IMR-90 (cell line): ENCODE data around the gene CORO1A. TPM values are rescaled to one million over a fixed set of nuclear protein-coding genes. Genes with fewer than 3 reads are reported as not detected.

ENCODE experiments used
- ATAC-seq: fragments of 200-7000 bp; cut with Tn5 transposase; 2 replicates; pipeline ENCODE4 v1.9.1; 2020; ENCODE audit warnings: low read depth, mild to moderate bottlenecking, moderate library complexity
- BruUV-seq: library from RNA; stranded (reverse); fragments of 400-500 nt; replicated peaks from 2 replicates; lab custom pipeline; 2021; lab: Mats Ljungman, UMichigan
- CTCF ChIA-PET: fragments of 300-600 bp; formaldehyde crosslinking; extraction: SDS; loops from one replicate; lab custom pipeline; 2021; ENCODE audit warnings: antibody characterized with exemption; lab: Yijun Ruan, JAX
- POLR2A ChIA-PET: fragments of 300-600 bp; sonication (Branson Sonifier 250); formaldehyde crosslinking; loops from one replicate; lab custom pipeline; 2022; ENCODE audit warnings: antibody characterized with exemption; ENCODE audit not compliant: unreplicated experiment; lab: Charles Lee
- DNase-seq: peaks from one replicate; pipeline ENCODE4 v3.0.0; 2013
- H2AFZ ChIP-seq: replicated peaks from 2 replicates; pipeline ENCODE3; 2013; ENCODE audit warnings: low read length, mild to moderate bottlenecking; ENCODE audit not compliant: poor library complexity
- H2AK5ac ChIP-seq: 2 replicates; pipeline ENCODE4 v1.6.1; 2013; ENCODE audit warnings: low read depth, low read length, inconsistent platforms
- H2AK9ac ChIP-seq: replicated peaks from 2 replicates; pipeline ENCODE3; 2013; ENCODE audit warnings: mild to moderate bottlenecking, low read depth, low read length, moderate library complexity; ENCODE audit not compliant: poor library complexity
- H2BK120ac ChIP-seq: 2 replicates; pipeline ENCODE4 v1.6.1; 2013; ENCODE audit warnings: low read depth, low read length, inconsistent platforms
- H2BK15ac ChIP-seq: 3 replicates; pipeline ENCODE4 v1.6.1; 2013; ENCODE audit warnings: low read depth, low read length, inconsistent platforms
- H2BK20ac ChIP-seq: 2 replicates; pipeline ENCODE4 v1.6.1; 2013; ENCODE audit warnings: low read depth, mild to moderate bottlenecking, inconsistent platforms, low read length, moderate library complexity
- H2BK5ac ChIP-seq: 2 replicates; pipeline ENCODE4 v1.6.1; 2013; ENCODE audit warnings: mild to moderate bottlenecking, low read depth, low read length, inconsistent platforms; ENCODE audit not compliant: poor library complexity, severe bottlenecking
- H3K14ac ChIP-seq: replicated peaks from 2 replicates; pipeline ENCODE4 v1.6.1; 2013; ENCODE audit warnings: low read depth, low read length, inconsistent platforms
- H3K18ac ChIP-seq: 2 replicates; pipeline ENCODE4 v1.6.1; 2013; ENCODE audit warnings: low read depth, low read length, control low read depth
- H3K23ac ChIP-seq: 2 replicates; pipeline ENCODE4 v1.6.1; 2013; ENCODE audit warnings: low read depth, low read length, inconsistent platforms
- H3K27ac ChIP-seq: 2 replicates; pipeline ENCODE4 v1.5.1; 2013; ENCODE audit warnings: mild to moderate bottlenecking, control low read depth, low read length; ENCODE audit not compliant: insufficient read depth
- H3K27me3 ChIP-seq: 2 replicates; pipeline ENCODE4 v1.6.1; 2013; ENCODE audit warnings: low read length; ENCODE audit not compliant: control insufficient read depth, insufficient read depth
- H3K36me3 ChIP-seq: 2 replicates; pipeline ENCODE4 v1.6.1; 2013; ENCODE audit warnings: low read length, mixed read lengths; ENCODE audit not compliant: control insufficient read depth, insufficient read depth
- H3K4ac ChIP-seq: 2 replicates; pipeline ENCODE4 v1.6.1; 2013; ENCODE audit warnings: low read depth, low read length, inconsistent platforms
- H3K4me1 ChIP-seq: 2 replicates; pipeline ENCODE4 v1.6.1; 2013; ENCODE audit warnings: low read length, mixed read lengths; ENCODE audit not compliant: control insufficient read depth, insufficient read depth
- H3K4me2 ChIP-seq: 2 replicates; pipeline ENCODE4 v1.6.1; 2013; ENCODE audit warnings: low read depth, mild to moderate bottlenecking, control low read depth, low read length, moderate library complexity
- H3K4me3 ChIP-seq: 2 replicates; pipeline ENCODE4 v1.5.1; 2013; ENCODE audit warnings: low read depth, mild to moderate bottlenecking, control low read depth, low read length, moderate library complexity; ENCODE audit not compliant: insufficient read depth
- H3K56ac ChIP-seq: 2 replicates; pipeline ENCODE4 v1.6.1; 2013; ENCODE audit warnings: low read length, inconsistent platforms; ENCODE audit not compliant: insufficient read depth; ENCODE audit errors: extremely low read depth
- H3K79me1 ChIP-seq, 2 experiments: 2 replicates each; pipeline ENCODE4 v1.6.1; 2013; ENCODE audit warnings: low read length in 2 of 2, inconsistent platforms in 1 of 2, low read depth in 1 of 2
- H3K9ac ChIP-seq: 2 replicates; pipeline ENCODE4 v1.6.1; 2013; ENCODE audit warnings: low read depth, low read length, control low read depth
- H3K9me1 ChIP-seq: 2 replicates; pipeline ENCODE4 v1.6.1; 2013; ENCODE audit warnings: low read length, inconsistent platforms; ENCODE audit not compliant: insufficient read depth
- H3K9me3 ChIP-seq: 2 replicates; pipeline ENCODE4 v1.6.1; 2013; ENCODE audit warnings: low read length; ENCODE audit not compliant: control insufficient read depth, insufficient read depth
- H4K20me1 ChIP-seq: 2 replicates; pipeline ENCODE4 v1.6.1; 2013; ENCODE audit warnings: low read length, inconsistent platforms; ENCODE audit not compliant: insufficient read depth
- H4K5ac ChIP-seq: 2 replicates; pipeline ENCODE4 v1.6.1; 2013; ENCODE audit warnings: mild to moderate bottlenecking, low read depth, low read length, control low read depth
- H4K8ac ChIP-seq, 2 experiments: 2 replicates each; pipeline ENCODE4 v1.6.1; 2013; ENCODE audit warnings: low read depth in 2 of 2, low read length in 2 of 2, control low read depth in 1 of 2, inconsistent platforms in 1 of 2
- H4K91ac ChIP-seq: 2 replicates; pipeline ENCODE4 v1.6.1; 2013; ENCODE audit warnings: low read depth, low read length, inconsistent platforms; ENCODE audit not compliant: insufficient read depth
- BHLHE40 ChIP-seq: fragments of 150-350 bp; IDR thresholded peaks from 2 replicates; pipeline ENCODE4 v1.6.1; 2016; ENCODE audit warnings: mild to moderate bottlenecking, low read depth, low read length
- CEBPB ChIP-seq: IDR thresholded peaks from 2 replicates; pipeline ENCODE4 v1.6.1; 2012; ENCODE audit warnings: low read depth, low read length, improper control_type of control experiment
- CHD1 ChIP-seq: IDR thresholded peaks from 2 replicates; pipeline ENCODE4 v1.6.1; 2012; ENCODE audit warnings: low read depth, low read length, improper control_type of control experiment
- CTCF ChIP-seq: conservative IDR thresholded peaks from 2 replicates; pipeline ENCODE4 v1.5.1; 2012; ENCODE audit warnings: mild to moderate bottlenecking, low read depth, low read length, improper control_type of control experiment
- ELK1 ChIP-seq: fragments of 150-350 bp; IDR thresholded peaks from 2 replicates; pipeline ENCODE4 v1.6.1; 2016; ENCODE audit warnings: low read depth, mild to moderate bottlenecking, low read length, moderate library complexity, borderline replicate concordance
- FOS ChIP-seq: fragments of 150-350 bp; IDR thresholded peaks from 2 replicates; pipeline ENCODE4 v1.6.1; 2016; ENCODE audit warnings: low read depth, low read length
- MAFK ChIP-seq: IDR thresholded peaks from 2 replicates; pipeline ENCODE4 v1.6.1; 2012; ENCODE audit warnings: low read depth, low read length, improper control_type of control experiment
- MAZ ChIP-seq: IDR thresholded peaks from 2 replicates; pipeline ENCODE4 v1.6.1; 2012; ENCODE audit warnings: low read depth, mild to moderate bottlenecking, low read length, improper control_type of control experiment, moderate library complexity, borderline replicate concordance
- NFE2L2 ChIP-seq: fragments of 150-350 bp; IDR thresholded peaks from 2 replicates; pipeline ENCODE4 v1.6.1; 2016; ENCODE audit warnings: low read depth, mild to moderate bottlenecking, low read length
- POLR2A ChIP-seq: IDR thresholded peaks from 2 replicates; pipeline ENCODE4 v1.6.1; 2012; ENCODE audit warnings: mild to moderate bottlenecking, low read depth, low read length
- RAD21 ChIP-seq: IDR thresholded peaks from 2 replicates; pipeline ENCODE4 v1.6.1; 2012; ENCODE audit warnings: low read length, improper control_type of control experiment
- RCOR1 ChIP-seq: IDR thresholded peaks from 2 replicates; pipeline ENCODE4 v1.6.1; 2012; ENCODE audit warnings: mild to moderate bottlenecking, low read length, improper control_type of control experiment; ENCODE audit not compliant: insufficient replicate concordance
- RFX5 ChIP-seq: IDR thresholded peaks from 2 replicates; pipeline ENCODE4 v1.8.0; 2012; ENCODE audit warnings: low read depth, mild to moderate bottlenecking, low read length, moderate library complexity
- SMC3 ChIP-seq: fragments of 150-350 bp; IDR thresholded peaks from 2 replicates; pipeline ENCODE4 v1.6.1; 2016; ENCODE audit warnings: low read depth, mild to moderate bottlenecking, antibody characterized with exemption, low read length, moderate library complexity
- WGBS, 2 experiments: methylation state at CpG; one replicate each; pipeline versions ENCODE4 v1.1.5 to v1.1.7; 2013; ENCODE audit warnings: missing lambda C conversion rate in 2 of 2; ENCODE audit not compliant: insufficient read length in 1 of 2; ENCODE audit errors: extremely low coverage in 2 of 2; 5-methylcytosine and 5-hydroxymethylcytosine counted together
- dilution Hi-C: fragments of 300-500 bp; cut with HindIII; formaldehyde crosslinking; loops from one replicate; pipeline ENCODE4 v1.14.3; 2018; ENCODE audit warnings: low sequenced_read_pairs; ENCODE audit not compliant: unreplicated experiment
- in situ Hi-C: fragments of 300-500 bp; cut with MboI; formaldehyde crosslinking; loops from 3 replicates; pipeline ENCODE4 v1.14.3; 2019; ENCODE audit warnings: low sequenced_read_pairs, inconsistent platforms, mixed read lengths
- intact Hi-C: fragments of 100-400 bp; cut with micrococcal nuclease; formaldehyde crosslinking; loops from 2 replicates; pipeline ENCODE4 v1.10.0; 2022
- polyA plus RNA-seq, 3 experiments: library from polyadenylated mRNA; depleted of rRNA; stranded (reverse); fragments of >200 nt; gene quantifications; 2 replicates each; pipeline ENCODE4 v1.2.3, GENCODE V29; 2012; ENCODE audit warnings: low replicate concordance in 1 of 3
- total RNA-seq: library from RNA; depleted of rRNA; stranded (reverse); fragments of >200 nt; gene quantifications from 2 replicates; pipeline ENCODE4 v1.2.3, GENCODE V29; 2012

The CORO1A gene
- total and polyA plus RNA-seq, 2 of the 4 experiments (the other 2 are of a cell fraction): 7.2 to 13.2 TPM

- no peak overlapping the region for H2BK20ac ChIP-seq
- no peaks in the 10 kb centered on the region; the same call in 1 of the 2 replicates for H4K20me1 ChIP-seq
- in situ Hi-C loops: loop anchor here (25.0 kb wide), 1 partner anchor 232 kb away; the partner anchor contains the start of gene ZNF771
- no peak overlapping the region for H3K56ac ChIP-seq
- H3K4ac ChIP-seq: no peak overlapping the region
- ATAC-seq: no peak
- no peak overlapping the region for H2BK5ac ChIP-seq
- dilution Hi-C loops: no loop called here
- no peak overlapping the region for H3K14ac ChIP-seq
- intact Hi-C loops: no loop called here
- no peak overlapping the region for H2AK5ac ChIP-seq
- no peak overlapping the region for H4K8ac ChIP-seq
- WGBS, 2 experiments: 86% methylated on average over 2 of the region's 9 CpGs; no CpG with 5 or more reads in 1 of the 2 experiments
- no peaks in the 10 kb centered on the region for H3K36me3 ChIP-seq
- H3K9ac ChIP-seq: no peak overlapping the region
- H3K79me1 ChIP-seq: no peaks in the 10 kb centered on the region; a peak in 1 of 4 replicates
- H2BK120ac ChIP-seq: no peak overlapping the region
- H4K5ac ChIP-seq: no peak overlapping the region
- H2AK9ac ChIP-seq: no peak overlapping the region
- H2AFZ ChIP-seq: no peak overlapping the region
- DNase-seq: no peak
- no peak for TF ChIP-seq CHD1
- no peak for TF ChIP-seq FOS
- no peak for TF ChIP-seq CEBPB
- TF ChIP-seq ELK1: no peak
- TF ChIP-seq POLR2A: no peak
- no peak for TF ChIP-seq SMC3
- no peak for TF ChIP-seq RFX5
- TF ChIP-seq MAFK: no peak
- TF ChIP-seq RAD21: no peak
- no peak for TF ChIP-seq BHLHE40
- TF ChIP-seq NFE2L2: no peak
- no peak for TF ChIP-seq MAZ
- no peak for TF ChIP-seq CTCF
- TF ChIP-seq RCOR1: no peak
- H3K9me3 ChIP-seq: no peaks in the 10 kb centered on the region
- H3K23ac ChIP-seq: no peak overlapping the region
- BruUV-seq: no TSS peak
- H3K4me3 ChIP-seq: no peak overlapping the region
- peaks cover 3% of the 10 kb centered on the region; the same call in 1 of the 2 replicates for H3K9me1 ChIP-seq
- peaks cover 2% of the 10 kb centered on the region; the same call in 1 of the 2 replicates for H3K4me1 ChIP-seq
- no peak overlapping the region for H3K27ac ChIP-seq
- ChIA-PET CTCF (no interaction called here), POLR2A (no interaction called here)
- no peak overlapping the region for H2BK15ac ChIP-seq
- H4K91ac ChIP-seq: no peak overlapping the region
- H3K18ac ChIP-seq: no peak overlapping the region
- no peaks in the 10 kb centered on the region for H3K27me3 ChIP-seq
- no peak overlapping the region for H3K4me2 ChIP-seq
These were observed 3.5 kb upstream of the CORO1A start for GRCh38 chr16:30179931-30180330.
